ENCODE data around the gene TUNAR. TPM values are rescaled to one million over a fixed set of nuclear protein-coding genes. Genes with fewer than 3 reads are reported as not detected.

The TUNAR gene
- total RNA-seq, 4 donors from 2014 or later, result not detected

GRCh38 chr14:95872777-95873176 is 3.9 kb upstream of the TUNAR start:
- TF ChIP-seq CTCF (IDR thresholded peaks at IDR 0.05 in 4 of 5, conservative IDR thresholded peaks at IDR 0.05 in 1 of 5), result no peak
- no peak for TF ChIP-seq POLR2A (IDR thresholded peaks at IDR 0.05)
- Histone ChIP-seq H3K27ac (no peak overlapping the region), H3K36me3 (no peaks in the 10 kb centered on the region), H3K27me3 (peaks cover 8 to 28% (median 25%) of the 10 kb centered on the region in 3 donors), H3K4me1 (no peaks in the 10 kb centered on the region), H3K4me3 (no peak overlapping the region), H3K9me3 (no peaks in the 10 kb centered on the region)
- no peak for DNase-seq
- intact Hi-C loops (cut with DNase I; ENCODE audit: low total_unique reads), result no loop called here
- ATAC-seq, result no peak
- in situ Hi-C loops (cut with MboI; ENCODE audit: low sequenced_read_pairs in 4 of 4), result no loop called here

- no peak for DNase-seq
- intact Hi-C loops (cut with DNase I; ENCODE audit: low total_unique reads) (no loop called here), in situ Hi-C loops (cut with MboI; ENCODE audit: low sequenced_read_pairs in 4 of 4) (no loop called here)
- no peak overlapping the region for H3K27ac ChIP-seq
- peak overlapping the region in 2 of 4 donors; percentile 29 to 31 for H3K4me3 ChIP-seq
- H3K9me3 ChIP-seq, result no peaks in the 10 kb centered on the region
- peaks cover 18 to 31% (median 29%) of the 10 kb centered on the region in 3 donors for H3K27me3 ChIP-seq
- no peak for ATAC-seq
- no peak for TF ChIP-seq POLR2A (IDR thresholded peaks at IDR 0.05)
- no peak for TF ChIP-seq CTCF (IDR thresholded peaks at IDR 0.05 in 4 of 5, conservative IDR thresholded peaks at IDR 0.05 in 1 of 5)
- H3K4me1 ChIP-seq, result no peaks in the 10 kb centered on the region
- H3K36me3 ChIP-seq, result no peaks in the 10 kb centered on the region
Observed at GRCh38 chr14:95875831-95876760, 536 bp upstream of the TUNAR start.

DNA sequence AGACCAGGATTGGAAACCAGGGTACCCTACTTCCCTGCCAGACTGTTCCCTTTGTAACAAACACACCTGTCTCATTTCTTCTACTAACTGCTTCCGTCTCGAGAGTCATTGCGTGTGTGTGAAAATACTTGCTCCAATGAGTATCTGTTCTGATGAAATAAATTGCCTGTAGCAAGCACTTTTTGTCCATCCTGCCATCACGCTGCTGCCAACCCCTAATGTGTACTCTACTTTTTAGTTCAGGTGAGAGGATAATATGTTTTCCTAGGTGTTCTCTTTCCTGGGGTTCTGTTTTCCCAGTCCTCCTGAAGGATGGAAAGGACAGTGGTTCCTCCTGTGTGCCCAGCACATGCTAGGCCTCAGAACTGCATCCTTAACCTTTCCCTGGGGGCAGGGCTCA is 1.0 kb downstream of the TUNAR start:
- intact Hi-C loops (cut with DNase I; ENCODE audit: low total_unique reads) (no loop called here), in situ Hi-C loops (cut with MboI; ENCODE audit: low sequenced_read_pairs in 4 of 4) (no loop called here)
- Histone ChIP-seq H3K27ac (no peak overlapping the region), H3K27me3 (peaks cover 18 to 31% (median 29%) of the 10 kb centered on the region in 3 donors), H3K9me3 (no peaks in the 10 kb centered on the region), H3K4me1 (no peaks in the 10 kb centered on the region), H3K36me3 (no peaks in the 10 kb centered on the region), H3K4me3 (no peak overlapping the region)
- TF ChIP-seq POLR2A (IDR thresholded peaks at IDR 0.05), result no peak
- TF ChIP-seq CTCF (IDR thresholded peaks at IDR 0.05 in 4 of 5, conservative IDR thresholded peaks at IDR 0.05 in 1 of 5), result no peak
- DNase-seq, result no peak
- ATAC-seq, result no peak

- no peak for DNase-seq
- no peak for ATAC-seq
- no peak overlapping the region for H3K27ac ChIP-seq
- no peaks in the 10 kb centered on the region for H3K4me1 ChIP-seq
- no peaks in the 10 kb centered on the region for H3K36me3 ChIP-seq
- no peaks in the 10 kb centered on the region for H3K9me3 ChIP-seq
- H3K4me3 ChIP-seq, result no peak overlapping the region
- TF ChIP-seq CTCF (IDR thresholded peaks at IDR 0.05 in 4 of 5, conservative IDR thresholded peaks at IDR 0.05 in 1 of 5) (no peak), POLR2A (IDR thresholded peaks at IDR 0.05) (no peak)
- peaks cover 0 to 9% (median 0%) of the 10 kb centered on the region in 3 donors for H3K27me3 ChIP-seq
- in situ Hi-C loops (cut with MboI; ENCODE audit: low sequenced_read_pairs in 4 of 4), result no loop called here
- intact Hi-C loops (cut with DNase I; ENCODE audit: low total_unique reads), result no loop called here
Observed at GRCh38 chr14:95884377-95884776, 7.7 kb downstream of the TUNAR start.

Measured in gastrocnemius medialis (tissue), 4 donors.